ENCODE measurements around the gene CNTNAP2. TPM values are rescaled to one million over a fixed set of nuclear protein-coding genes. Genes with fewer than 3 reads are reported as not detected.

Gene CNTNAP2
- total RNA-seq, 8 experiments from 2014 or later, result 0.05 to 27.0 (median 15.0) TPM

GRCh38 chr7:148182264-148182663, 2065.7 kb downstream of the CNTNAP2 start:
- peaks cover 2 to 6% of the 10 kb centered on the region in 2 donors for H3K4me1 ChIP-seq (replicated peaks in 1 of 2)
- peak in 2 of 8 experiments; percentile 32 to 44 for ATAC-seq (replicated peaks in 6 of 8)
- H3K4me3 ChIP-seq, result no peak overlapping the region
- WGBS, 10 experiments, result 0 to 100% (median 67%) methylated on average over 1 to 5 of the region's 5 CpGs; no CpG with 5 or more reads in 2 of the 10 experiments
- no peak overlapping the region for H3K27ac ChIP-seq
- in situ Hi-C loops (cut with MboI; ENCODE audit: low pct_unique_long_range_greater_than_20kb in 2 of 9, low sequenced_read_pairs in 9 of 9, unreplicated experiment in 9 of 9), result no loop called here

- WGBS, 10 experiments, result 0 to 81% (median 40%) methylated on average over 1 to 5 of the region's 5 CpGs; no CpG with 5 or more reads in 2 of the 10 experiments
- ATAC-seq (replicated peaks in 6 of 8), result peak in 6 of 8 experiments; percentile 61 to 99 (median 72)
- H3K27ac ChIP-seq, result no peak overlapping the region
- in situ Hi-C loops (cut with MboI; ENCODE audit: low pct_unique_long_range_greater_than_20kb in 2 of 9, low sequenced_read_pairs in 9 of 9, unreplicated experiment in 9 of 9), result no loop called here
- H3K4me1 ChIP-seq (replicated peaks in 1 of 2), result peaks cover 2 to 9% of the 10 kb centered on the region in 2 donors
- H3K4me3 ChIP-seq, result no peak overlapping the region
Observed at GRCh38 chr7:148185041-148185440, 2068.4 kb downstream of the CNTNAP2 start.

DNA sequence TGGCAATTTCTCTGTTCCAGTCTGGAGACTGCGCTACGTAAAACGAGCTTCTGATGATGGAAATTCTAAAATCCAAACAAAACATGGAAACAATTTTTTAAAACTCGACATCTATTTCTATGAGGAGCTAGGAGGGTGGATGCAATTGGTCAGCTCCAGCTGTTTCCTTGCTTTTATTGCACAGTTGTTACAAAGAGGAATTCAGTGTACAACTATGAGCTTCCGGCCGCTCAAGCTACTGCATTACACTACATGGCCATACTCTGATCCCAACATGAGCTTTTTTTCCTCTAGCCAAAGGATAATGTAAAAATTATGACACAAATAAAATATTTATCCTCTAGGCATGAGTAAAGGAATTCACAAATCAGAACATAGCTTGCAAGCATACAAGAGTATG, 2070.9 kb downstream of the CNTNAP2 start:
- 0 to 93% (median 49%) methylated on average over 1 to 6 of the region's 6 CpGs for WGBS, 10 experiments
- in situ Hi-C loops (cut with MboI; ENCODE audit: low pct_unique_long_range_greater_than_20kb in 2 of 9, low sequenced_read_pairs in 9 of 9, unreplicated experiment in 9 of 9), result no loop called here
- peaks cover 2 to 9% of the 10 kb centered on the region in 2 donors for H3K4me1 ChIP-seq (replicated peaks in 1 of 2)
- H3K27ac ChIP-seq, result no peak overlapping the region
- ATAC-seq (replicated peaks in 6 of 8), result no peak
- H3K4me3 ChIP-seq, result no peak overlapping the region

- 0 to 100% (median 62%) methylated on average over 1 of the region's 1 CpG; no CpG with 5 or more reads in 2 of the 10 experiments for WGBS, 10 experiments
- Histone ChIP-seq H3K27ac (no peak overlapping the region), H3K4me3 (no peak overlapping the region), H3K4me1 (replicated peaks in 1 of 2) (peaks cover 0 to 3% of the 10 kb centered on the region in 2 donors)
- in situ Hi-C loops (cut with MboI; ENCODE audit: low pct_unique_long_range_greater_than_20kb in 2 of 9, low sequenced_read_pairs in 9 of 9, unreplicated experiment in 9 of 9), result no loop called here
- ATAC-seq (replicated peaks in 6 of 8), result peak in 1 of 8 experiments; percentile 12
Observed at GRCh38 chr7:148191391-148192065, 2074.9 kb downstream of the CNTNAP2 start.

GRCh38 chr7:148192491-148192890, 2075.9 kb downstream of the CNTNAP2 start:
- H3K27ac ChIP-seq, result no peak overlapping the region
- H3K4me3 ChIP-seq, result no peak overlapping the region
- in situ Hi-C loops (cut with MboI; ENCODE audit: low pct_unique_long_range_greater_than_20kb in 2 of 9, low sequenced_read_pairs in 9 of 9, unreplicated experiment in 9 of 9), result no loop called here
- ATAC-seq (replicated peaks in 6 of 8), result no peak
- H3K4me1 ChIP-seq (replicated peaks in 1 of 2), result peaks cover 0 to 1% of the 10 kb centered on the region in 2 donors
- WGBS, 10 experiments, result 0 to 100% (median 74%) methylated on average over 2 to 5 of the region's 5 CpGs

DNA sequence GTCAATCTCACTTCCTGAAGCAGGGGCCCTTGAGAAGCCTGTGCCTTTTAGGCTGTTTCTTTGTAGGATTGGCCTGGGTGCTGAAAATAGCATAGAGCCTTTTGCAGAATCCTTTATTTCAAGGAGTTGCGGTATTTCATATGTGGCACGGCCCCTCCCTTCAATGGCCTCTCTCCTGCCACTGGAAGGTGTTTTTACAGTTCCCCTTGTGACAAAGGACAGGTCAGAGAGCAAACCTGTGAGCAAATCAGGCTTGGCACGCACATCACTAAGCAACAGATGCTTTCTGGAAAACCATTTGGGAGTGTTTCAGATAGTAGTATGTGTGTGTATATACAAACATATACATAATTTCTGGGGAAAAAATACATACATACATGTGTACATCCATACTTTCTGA, 2085.4 kb downstream of the CNTNAP2 start:
- peaks cover 0 to 23% of the 10 kb centered on the region in 2 donors for H3K4me1 ChIP-seq (replicated peaks in 1 of 2)
- peak in 4 of 8 experiments; percentile 42 to 73 (median 52) for ATAC-seq (replicated peaks in 6 of 8)
- 10 to 90% (median 64%) methylated on average over 1 to 3 of the region's 3 CpGs; no CpG with 5 or more reads in 4 of the 10 experiments for WGBS, 10 experiments
- in situ Hi-C loops (cut with MboI; ENCODE audit: low pct_unique_long_range_greater_than_20kb in 2 of 9, low sequenced_read_pairs in 9 of 9, unreplicated experiment in 9 of 9), result no loop called here
- H3K27ac ChIP-seq, result no peak overlapping the region
- H3K4me3 ChIP-seq, result no peak overlapping the region

GRCh38 chr7:148204639-148205304, 2088.2 kb downstream of the CNTNAP2 start:
- in situ Hi-C loops (cut with MboI; ENCODE audit: low pct_unique_long_range_greater_than_20kb in 2 of 9, low sequenced_read_pairs in 9 of 9, unreplicated experiment in 9 of 9), result no loop called here
- no peak overlapping the region for H3K27ac ChIP-seq
- H3K4me1 ChIP-seq (replicated peaks in 1 of 2), result peaks cover 0 to 23% of the 10 kb centered on the region in 2 donors
- WGBS, 10 experiments, result 0 to 92% (median 52%) methylated on average over 1 to 9 of the region's 9 CpGs
- peak in 1 of 8 experiments; percentile 51 for ATAC-seq (replicated peaks in 6 of 8)
- no peak overlapping the region for H3K4me3 ChIP-seq

DNA sequence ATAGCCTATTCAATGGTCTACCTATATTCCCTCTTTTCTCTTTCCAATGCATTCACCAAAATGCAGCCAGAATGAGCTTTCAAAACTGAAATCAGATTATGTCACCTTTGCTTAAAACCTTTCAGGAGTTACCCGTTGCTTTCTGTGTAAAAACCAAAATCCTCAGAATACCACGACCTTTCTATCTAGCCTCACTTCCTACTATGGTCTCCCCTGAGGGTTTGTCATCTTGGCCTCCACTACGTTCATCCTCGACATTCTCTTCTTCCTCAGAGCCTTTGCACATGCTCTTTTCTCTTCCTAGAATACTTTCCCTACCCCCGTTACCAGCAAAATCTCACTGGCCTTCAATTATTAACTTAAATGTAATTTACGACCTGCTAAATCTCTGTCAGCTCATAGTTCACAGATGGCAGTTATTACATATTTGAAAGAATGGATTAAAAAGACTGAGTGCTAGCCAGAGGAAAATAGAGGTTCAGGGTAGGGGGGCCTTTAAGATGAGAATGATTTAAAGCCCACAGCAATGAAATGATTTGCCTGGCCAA, 2093.1 kb downstream of the CNTNAP2 start:
- WGBS, 10 experiments, result 7 to 92% (median 75%) methylated on average over 2 to 6 of the region's 6 CpGs
- ATAC-seq (replicated peaks in 6 of 8), result no peak
- Histone ChIP-seq H3K4me3 (no peak overlapping the region), H3K27ac (no peak overlapping the region), H3K4me1 (replicated peaks in 1 of 2) (peaks cover 0 to 4% of the 10 kb centered on the region in 2 donors)
- in situ Hi-C loops (cut with MboI; ENCODE audit: low pct_unique_long_range_greater_than_20kb in 2 of 9, low sequenced_read_pairs in 9 of 9, unreplicated experiment in 9 of 9), result no loop called here

DNA sequence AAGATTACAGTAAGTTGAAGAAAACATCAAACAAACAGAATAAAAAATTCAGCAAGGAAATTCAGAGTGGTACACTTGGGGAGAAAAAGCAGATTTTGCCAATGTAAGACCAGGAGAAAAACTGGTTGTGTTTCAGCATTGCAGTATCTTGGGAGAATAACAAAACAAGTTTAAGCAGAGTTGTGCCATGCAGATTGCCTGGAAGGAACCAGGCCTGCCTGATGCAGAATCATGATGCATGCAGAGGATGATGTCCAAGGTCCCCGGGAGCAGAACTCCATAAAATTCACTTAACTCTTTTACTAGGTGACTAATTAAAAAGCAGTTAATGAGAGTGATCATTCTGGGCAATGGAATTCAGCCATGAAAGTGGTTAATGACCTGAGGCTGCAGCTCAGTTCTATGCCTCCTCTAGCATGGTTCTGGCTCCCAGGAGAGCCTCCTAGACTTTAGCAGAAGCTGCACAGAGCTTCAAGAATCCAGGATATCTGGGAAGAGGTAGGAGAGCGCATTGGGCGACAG, 2094.3 kb downstream of the CNTNAP2 start:
- Histone ChIP-seq H3K4me1 (replicated peaks in 1 of 2) (peaks cover 0 to 4% of the 10 kb centered on the region in 2 donors), H3K27ac (no peak overlapping the region), H3K4me3 (no peak overlapping the region)
- ATAC-seq (replicated peaks in 6 of 8), result no peak
- in situ Hi-C loops (cut with MboI; ENCODE audit: low pct_unique_long_range_greater_than_20kb in 2 of 9, low sequenced_read_pairs in 9 of 9, unreplicated experiment in 9 of 9), result no loop called here
- 0 to 95% (median 82%) methylated on average over 1 to 3 of the region's 3 CpGs for WGBS, 10 experiments

- in situ Hi-C loops (cut with MboI; ENCODE audit: low pct_unique_long_range_greater_than_20kb in 2 of 9, low sequenced_read_pairs in 9 of 9, unreplicated experiment in 9 of 9), result no loop called here
- no peak overlapping the region for H3K4me3 ChIP-seq
- no peak for ATAC-seq (replicated peaks in 6 of 8)
- peaks cover 0 to 4% of the 10 kb centered on the region in 2 donors for H3K4me1 ChIP-seq (replicated peaks in 1 of 2)
- H3K27ac ChIP-seq, result no peak overlapping the region
Observed at GRCh38 chr7:148211740-148212151, 2095.1 kb downstream of the CNTNAP2 start.

DNA sequence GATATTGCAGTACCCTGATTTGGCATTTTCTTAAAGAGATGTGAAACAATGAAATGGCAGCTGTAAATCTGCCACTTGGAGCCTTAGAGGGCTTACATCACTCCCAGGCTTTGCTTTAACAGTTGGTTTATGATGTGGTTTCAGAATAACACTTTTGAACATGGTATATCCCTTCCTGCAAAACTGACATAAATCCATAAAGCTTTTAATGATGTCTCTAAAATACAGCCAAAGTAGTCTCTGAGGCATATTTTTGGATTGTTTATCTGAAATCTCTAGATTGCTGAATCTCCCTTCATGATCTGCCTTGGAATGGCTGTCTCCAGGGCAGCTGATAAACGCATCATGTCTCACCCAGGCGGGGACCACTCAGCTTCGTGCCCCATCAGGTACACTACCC, 2096.1 kb downstream of the CNTNAP2 start:
- no peak overlapping the region for H3K27ac ChIP-seq
- 0 to 95% (median 47%) methylated on average over 1 to 3 of the region's 3 CpGs; no CpG with 5 or more reads in 2 of the 10 experiments for WGBS, 10 experiments
- no peak for ATAC-seq (replicated peaks in 6 of 8)
- H3K4me1 ChIP-seq (replicated peaks in 1 of 2), result peaks cover 0 to 4% of the 10 kb centered on the region in 2 donors
- in situ Hi-C loops (cut with MboI; ENCODE audit: low pct_unique_long_range_greater_than_20kb in 2 of 9, low sequenced_read_pairs in 9 of 9, unreplicated experiment in 9 of 9), result no loop called here
- H3K4me3 ChIP-seq, result no peak overlapping the region

DNA sequence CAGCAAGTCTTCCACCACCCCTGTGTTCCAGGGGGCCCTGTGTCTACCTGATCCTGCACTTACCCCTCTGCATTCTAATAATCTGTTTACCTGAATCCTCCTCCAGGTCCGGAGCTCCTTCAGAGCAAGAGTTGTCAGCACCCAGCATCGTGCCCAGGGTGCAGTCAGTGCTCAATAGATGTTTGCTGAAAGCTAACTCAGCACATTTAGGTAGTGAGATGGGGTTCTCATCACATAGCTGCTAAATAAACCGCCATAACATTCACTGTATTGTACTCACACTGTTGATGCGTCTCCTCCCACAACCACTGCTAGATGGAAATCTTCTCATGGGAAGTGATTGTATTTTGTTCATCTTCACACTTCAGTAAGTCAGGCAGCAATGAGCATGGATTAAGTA, 2097.5 kb downstream of the CNTNAP2 start:
- no peak for ATAC-seq (replicated peaks in 6 of 8)
- in situ Hi-C loops (cut with MboI; ENCODE audit: low pct_unique_long_range_greater_than_20kb in 2 of 9, low sequenced_read_pairs in 9 of 9, unreplicated experiment in 9 of 9), result no loop called here
- H3K27ac ChIP-seq, result no peak overlapping the region
- H3K4me3 ChIP-seq, result no peak overlapping the region
- peaks cover 0 to 4% of the 10 kb centered on the region in 2 donors for H3K4me1 ChIP-seq (replicated peaks in 1 of 2)
- WGBS, 10 experiments, result 7 to 93% (median 71%) methylated on average over 2 to 4 of the region's 4 CpGs; no CpG with 5 or more reads in 3 of the 10 experiments

- in situ Hi-C loops (cut with MboI; ENCODE audit: low pct_unique_long_range_greater_than_20kb in 2 of 9, low sequenced_read_pairs in 9 of 9, unreplicated experiment in 9 of 9), result no loop called here
- Histone ChIP-seq H3K4me1 (replicated peaks in 1 of 2) (peaks cover 10 to 11% of the 10 kb centered on the region in 2 donors), H3K4me3 (no peak overlapping the region), H3K27ac (no peak overlapping the region)
- no peak for ATAC-seq (replicated peaks in 6 of 8)
- 39 to 100% (median 89%) methylated on average over 1 to 4 of the region's 4 CpGs; no CpG with 5 or more reads in 2 of the 10 experiments for WGBS, 10 experiments
Observed at GRCh38 chr7:148218603-148219002, 2102.0 kb downstream of the CNTNAP2 start.
